Peyer's patch (tissue), 4 donors: ENCODE data around the gene PFDN6. TPM values are rescaled to one million over a fixed set of nuclear protein-coding genes. Genes with fewer than 3 reads are reported as not detected.
"Not testable (repeated sequence)": the region's sequence is repeated elsewhere in the genome, so short reads cannot be mapped to it uniquely, and the experiment has no call there.

ENCODE experiments used
- DNase-seq, 3 donors: peaks; one replicate each; pipeline ENCODE4 v3.0.0-alpha.2; 2017 to 2019
- H3K27ac ChIP-seq, 4 donors: fragments of 200-600 bp; sonication (generic); one replicate each; pipeline ENCODE4 v1.5.1; 2016 to 2019
- H3K27me3 ChIP-seq, 2 donors: fragments of 200-600 bp; sonication (generic); one replicate each; pipeline ENCODE4 v1.5.1; 2019
- H3K36me3 ChIP-seq, 3 donors: fragments of 200-600 bp; sonication (generic); one replicate each; pipeline ENCODE4 v1.5.1; 2016 to 2019
- H3K4me1 ChIP-seq, 4 donors: fragments of 200-600 bp; sonication (generic); one replicate each; pipeline ENCODE4 v1.5.1; 2016 to 2019
- H3K4me3 ChIP-seq, 4 donors: fragments of 200-600 bp; sonication (generic); 1 replicate in 3 of 4; 2 replicates in 1 of 4; pipeline ENCODE4 v1.5.1; 2016 to 2019; ENCODE audit warnings: mild to moderate bottlenecking in 1 of 4
- H3K9me3 ChIP-seq, 4 donors: fragments of 200-600 bp; sonication (generic); one replicate each; pipeline ENCODE4 v1.5.1; 2016 to 2019; ENCODE audit warnings: mild to moderate bottlenecking in 1 of 4
- POLR2A ChIP-seq, 2 donors: fragments of 450-650 bp; IDR thresholded peaks; one replicate each; pipeline ENCODE4 v1.5.1; 2017; ENCODE audit warnings: antibody characterized with exemption in 2 of 2, mild to moderate bottlenecking in 2 of 2, moderate library complexity in 2 of 2
- total RNA-seq, 4 donors: library from RNA; depleted of rRNA; stranded (reverse); fragments of >200 nt; gene quantifications; one replicate each; pipeline ENCODE4 v1.1.0, GENCODE V29; 2016
- TF ChIP-seq, protein P1 (sequence below), 6 experiments: fragments of 450-650 bp in 4 of 6; fragments of 200-600 bp in 2 of 6; sonication (generic) in 1 of 6; IDR thresholded peaks; one replicate each; pipeline ENCODE4 v1.5.1; 2017 to 2019; ENCODE audit warnings: antibody characterized with exemption in 6 of 6, mild to moderate bottlenecking in 3 of 6, moderate library complexity in 1 of 6

Gene PFDN6
- total RNA-seq, 4 donors from 2014 or later: 12.4 to 24.8 (median 14.4) TPM

DNA sequence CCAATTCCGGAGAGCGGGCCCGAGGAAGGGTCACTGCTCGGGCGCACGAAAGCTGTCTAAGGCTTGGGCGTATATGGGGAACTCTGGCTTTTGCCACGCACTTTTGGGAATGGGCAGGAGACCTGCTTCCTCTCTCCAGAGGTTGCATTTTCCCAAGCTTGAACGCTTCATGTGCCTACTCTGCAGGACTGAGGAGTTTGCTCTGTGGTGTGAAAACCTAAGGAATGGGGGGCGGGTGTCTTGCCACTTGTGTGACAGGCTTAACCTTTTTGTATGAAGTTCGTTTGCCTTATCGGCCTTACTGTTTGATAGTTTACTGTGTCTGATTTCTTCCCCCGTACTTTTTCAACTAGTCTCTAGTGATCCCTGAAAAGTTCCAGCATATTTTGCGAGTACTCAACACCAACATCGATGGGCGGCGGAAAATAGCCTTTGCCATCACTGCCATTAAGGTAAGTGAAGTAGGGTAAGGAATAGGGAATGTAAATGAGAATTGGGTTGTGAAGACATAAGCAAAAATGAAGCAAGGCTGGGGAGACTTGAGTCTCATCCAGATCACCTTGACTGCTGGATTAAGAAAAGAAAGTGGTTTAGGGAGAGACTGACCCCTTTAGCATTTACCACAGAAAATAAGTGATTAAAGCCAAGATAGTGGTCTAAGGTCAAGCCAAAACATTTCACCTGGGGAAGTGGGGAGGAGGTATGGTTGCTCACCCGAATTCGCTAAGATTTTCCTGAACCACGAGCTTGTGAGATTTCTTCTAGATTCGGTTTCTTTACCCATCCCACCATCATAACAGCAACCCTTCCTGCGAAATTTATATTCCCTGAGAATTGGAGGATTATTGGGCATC, 16.9 kb upstream of the PFDN6 start:
- H3K4me1 ChIP-seq: peaks cover 0 to 58% (median 19%) of the 10 kb centered on the region in 4 donors
- peaks cover 0 to 46% (median 0%) of the 10 kb centered on the region in 3 donors for H3K36me3 ChIP-seq
- peak overlapping the region; percentile 65 to 77 (median 70) for H3K4me3 ChIP-seq
- DNase-seq: no peak
- H3K27me3 ChIP-seq: no peaks in the 10 kb centered on the region
- no peaks in the 10 kb centered on the region for H3K9me3 ChIP-seq
- peak in 1 of 2 donors; percentile 5 for TF ChIP-seq POLR2A (IDR thresholded peaks at IDR 0.05)
- TF ChIP-seq, protein P1, sequence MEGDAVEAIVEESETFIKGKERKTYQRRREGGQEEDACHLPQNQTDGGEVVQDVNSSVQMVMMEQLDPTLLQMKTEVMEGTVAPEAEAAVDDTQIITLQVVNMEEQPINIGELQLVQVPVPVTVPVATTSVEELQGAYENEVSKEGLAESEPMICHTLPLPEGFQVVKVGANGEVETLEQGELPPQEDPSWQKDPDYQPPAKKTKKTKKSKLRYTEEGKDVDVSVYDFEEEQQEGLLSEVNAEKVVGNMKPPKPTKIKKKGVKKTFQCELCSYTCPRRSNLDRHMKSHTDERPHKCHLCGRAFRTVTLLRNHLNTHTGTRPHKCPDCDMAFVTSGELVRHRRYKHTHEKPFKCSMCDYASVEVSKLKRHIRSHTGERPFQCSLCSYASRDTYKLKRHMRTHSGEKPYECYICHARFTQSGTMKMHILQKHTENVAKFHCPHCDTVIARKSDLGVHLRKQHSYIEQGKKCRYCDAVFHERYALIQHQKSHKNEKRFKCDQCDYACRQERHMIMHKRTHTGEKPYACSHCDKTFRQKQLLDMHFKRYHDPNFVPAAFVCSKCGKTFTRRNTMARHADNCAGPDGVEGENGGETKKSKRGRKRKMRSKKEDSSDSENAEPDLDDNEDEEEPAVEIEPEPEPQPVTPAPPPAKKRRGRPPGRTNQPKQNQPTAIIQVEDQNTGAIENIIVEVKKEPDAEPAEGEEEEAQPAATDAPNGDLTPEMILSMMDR (IDR thresholded peaks at IDR 0.05): no peak
- H3K27ac ChIP-seq: peak overlapping the region; percentile 83 to 95 (median 90)

DNA sequence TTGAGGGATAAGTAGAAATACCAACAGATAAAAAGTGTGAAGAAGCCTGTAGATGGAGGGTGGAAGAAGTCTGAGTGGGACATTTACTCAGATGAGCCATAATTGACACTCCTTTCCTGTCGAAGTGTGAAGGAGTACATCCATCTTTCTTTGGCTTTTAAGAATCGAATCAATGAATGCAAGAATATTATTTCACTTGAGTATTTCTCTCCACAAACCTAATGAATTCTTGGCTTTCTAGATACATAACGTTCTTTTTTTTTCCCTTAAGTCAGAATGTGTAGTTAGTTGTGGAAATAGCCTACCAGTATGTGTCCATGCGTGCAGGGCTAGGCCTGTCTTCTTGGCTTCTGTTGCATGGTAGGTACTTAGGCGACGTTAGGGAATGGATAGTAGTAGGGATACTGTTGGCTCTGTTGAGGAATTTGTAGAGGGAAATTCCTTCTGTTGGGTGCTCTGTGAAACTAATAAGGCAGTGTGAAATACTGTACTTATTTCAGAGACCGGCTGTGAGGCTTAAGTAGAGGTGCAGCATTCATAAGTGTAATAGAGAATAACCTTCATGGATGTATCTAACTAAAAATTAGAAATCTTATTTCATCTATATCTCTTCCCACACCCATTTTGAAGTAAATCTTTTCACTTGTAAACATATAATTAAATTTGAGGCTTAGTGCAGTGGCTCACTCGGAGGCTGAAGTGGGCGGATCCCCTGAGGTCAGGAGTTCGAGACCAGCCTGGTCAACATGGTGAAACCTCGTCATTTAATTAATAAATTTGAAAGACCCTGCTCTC, 16.1 kb upstream of the PFDN6 start:
- no peak for TF ChIP-seq POLR2A (IDR thresholded peaks at IDR 0.05)
- TF ChIP-seq, protein P1 (IDR thresholded peaks at IDR 0.05): no peak
- peaks cover 0 to 38% (median 0%) of the 10 kb centered on the region in 3 donors for H3K36me3 ChIP-seq
- no peaks in the 10 kb centered on the region for H3K27me3 ChIP-seq
- H3K27ac ChIP-seq: peak overlapping the region in 3 of 4 donors; percentile 83 to 95 (median 90)
- H3K4me3 ChIP-seq: peak overlapping the region in 3 of 4 donors; percentile 69 to 77 (median 70)
- DNase-seq: no peak
- H3K9me3 ChIP-seq: no peaks in the 10 kb centered on the region
- H3K4me1 ChIP-seq: peaks cover 0 to 66% (median 20%) of the 10 kb centered on the region in 4 donors

DNA sequence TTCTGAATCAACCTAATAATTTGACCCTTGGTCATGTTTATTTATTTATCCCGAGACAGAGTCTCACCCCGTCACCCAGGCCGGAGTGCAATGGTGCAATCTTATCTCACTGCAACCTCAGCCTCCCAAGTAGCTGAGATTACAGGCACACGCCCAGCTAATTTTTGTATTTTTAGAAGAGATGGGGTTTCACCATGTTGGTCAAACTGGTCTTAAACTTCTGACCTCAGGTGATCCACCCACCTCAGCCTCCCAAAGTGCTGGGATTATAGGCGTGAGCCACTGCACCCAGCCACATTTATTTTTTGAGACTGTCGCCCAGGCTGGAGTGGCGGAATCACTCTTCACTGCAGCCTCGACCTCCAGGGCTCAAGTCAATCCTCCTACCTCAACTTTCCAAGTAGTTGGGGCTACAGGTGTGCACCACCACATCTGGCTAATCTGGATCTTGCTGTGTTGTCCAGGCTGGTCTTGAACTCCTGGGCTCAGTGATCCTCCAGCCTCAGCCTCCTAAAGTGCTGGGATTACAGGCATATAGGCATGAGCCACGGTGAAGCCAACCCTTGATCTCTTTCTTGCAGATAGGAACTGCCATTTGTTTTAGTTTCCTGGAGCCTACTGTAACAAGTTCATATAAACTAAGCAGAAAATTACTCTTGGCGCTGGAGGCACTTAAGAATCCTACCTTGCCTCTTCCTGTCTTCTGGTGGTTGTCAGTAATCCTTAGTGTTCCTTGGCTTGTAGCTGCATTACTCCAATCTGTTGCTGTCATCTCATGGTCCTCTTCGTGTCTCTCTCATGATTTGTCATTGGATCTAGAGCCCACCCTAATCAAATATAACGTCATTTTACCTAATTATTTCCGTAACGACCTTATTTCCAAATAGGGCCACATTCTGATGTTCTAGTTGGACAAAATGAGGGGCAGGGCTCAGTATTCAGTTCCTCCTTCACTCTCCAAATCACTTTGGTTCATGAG, 15.2 kb upstream of the PFDN6 start:
- Histone ChIP-seq H3K27me3 (no peaks in the 10 kb centered on the region), H3K4me1 (peaks cover 0 to 71% (median 21%) of the 10 kb centered on the region in 4 donors), H3K27ac (peak overlapping the region in 1 of 4 donors; percentile 38), H3K9me3 (no peaks in the 10 kb centered on the region), H3K4me3 (peak overlapping the region in 1 of 4 donors; percentile 2), H3K36me3 (peaks cover 0 to 32% (median 0%) of the 10 kb centered on the region in 3 donors)
- DNase-seq: no peak
- no peak for TF ChIP-seq POLR2A (IDR thresholded peaks at IDR 0.05)
- TF ChIP-seq, protein P1 (IDR thresholded peaks at IDR 0.05): no peak

DNA sequence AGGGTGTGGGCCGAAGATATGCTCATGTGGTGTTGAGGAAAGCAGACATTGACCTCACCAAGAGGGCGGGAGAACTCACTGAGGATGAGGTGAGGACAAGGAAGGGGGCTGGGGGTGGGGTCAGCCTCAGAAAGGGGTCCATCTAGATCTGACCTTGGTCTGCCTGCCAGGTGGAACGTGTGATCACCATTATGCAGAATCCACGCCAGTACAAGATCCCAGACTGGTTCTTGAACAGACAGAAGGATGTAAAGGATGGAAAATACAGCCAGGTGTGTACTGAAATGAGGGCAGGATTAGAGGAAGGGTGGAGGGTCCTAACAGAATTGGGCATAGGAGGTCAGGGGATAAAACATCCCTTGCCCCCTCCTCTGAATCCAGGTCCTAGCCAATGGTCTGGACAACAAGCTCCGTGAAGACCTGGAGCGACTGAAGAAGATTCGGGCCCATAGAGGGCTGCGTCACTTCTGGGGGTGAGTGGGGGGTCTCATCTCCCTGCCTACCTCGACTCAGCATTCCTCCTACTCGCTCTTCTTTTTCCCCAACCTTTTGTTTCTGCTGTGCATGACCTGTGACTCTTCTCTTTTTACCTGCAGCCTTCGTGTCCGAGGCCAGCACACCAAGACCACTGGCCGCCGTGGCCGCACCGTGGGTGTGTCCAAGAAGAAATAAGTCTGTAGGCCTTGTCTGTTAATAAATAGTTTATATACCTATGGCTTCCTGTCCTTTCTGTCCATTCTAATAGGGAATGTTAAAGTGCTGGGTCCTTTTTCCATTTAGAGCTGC, 13.4 kb upstream of the PFDN6 start:
- H3K27ac ChIP-seq: peak overlapping the region; percentile 88 to 97 (median 90)
- peaks cover 0 to 57% (median 21%) of the 10 kb centered on the region in 4 donors for H3K4me1 ChIP-seq
- not testable (repeated sequence) for H3K9me3 ChIP-seq, DNase-seq, H3K27me3 ChIP-seq
- H3K36me3 ChIP-seq: peaks cover 0 to 40% (median 0%) of the 10 kb centered on the region in 3 donors
- H3K4me3 ChIP-seq: peak overlapping the region in 2 of 4 donors; percentile 66 to 84

DNA sequence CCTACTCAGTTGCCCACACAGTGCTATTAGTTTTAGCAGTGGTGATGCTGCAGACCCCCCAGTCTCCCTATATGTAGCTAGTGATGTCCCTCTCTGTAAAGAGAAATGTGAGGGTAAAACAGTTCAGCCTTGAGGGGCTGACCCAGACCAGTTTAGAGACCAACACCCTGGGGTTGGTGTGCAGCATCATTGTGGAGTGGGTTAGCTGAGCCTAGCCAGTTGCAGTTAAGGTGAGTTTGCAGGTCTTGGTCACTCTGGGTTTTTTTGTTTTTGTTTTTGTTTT, 12.9 kb upstream of the PFDN6 start:
- Histone ChIP-seq H3K4me1 (peaks cover 0 to 56% (median 21%) of the 10 kb centered on the region in 4 donors), H3K36me3 (peaks cover 0 to 40% (median 0%) of the 10 kb centered on the region in 3 donors)
- DNase-seq: no peak

More for the DNA sequence above, 12.9 kb upstream of the PFDN6 start:
- no peak for TF ChIP-seq POLR2A (IDR thresholded peaks at IDR 0.05)
- Histone ChIP-seq H3K27me3 (no peaks in the 10 kb centered on the region), H3K9me3 (no peaks in the 10 kb centered on the region), H3K27ac (peak overlapping the region; percentile 88 to 97 (median 90)), H3K4me3 (peak overlapping the region; percentile 66 to 84 (median 71))
